Body of pancreas (tissue), 4 donors: ENCODE data around the gene TRPM3.

ENCODE experiments used
- CTCF ChIP-seq, 7 experiments: fragments of 450-650 bp in 4 of 7; fragments of 200-600 bp in 3 of 7; sonication (generic) in 3 of 7; IDR thresholded peaks; one replicate each; pipeline ENCODE4 v1.5.1; 2016 to 2019; ENCODE audit warnings: antibody characterized with exemption in 7 of 7
- POLR2A ChIP-seq, 3 donors: fragments of 450-650 bp; IDR thresholded peaks; one replicate each; pipeline ENCODE4 v1.6.1; 2016; ENCODE audit warnings: antibody characterized with exemption in 3 of 3, mild to moderate bottlenecking in 2 of 3

- TF ChIP-seq POLR2A (IDR thresholded peaks at IDR 0.05) (no peak), CTCF (IDR thresholded peaks at IDR 0.05) (no peak)
These were observed 171.2 kb downstream of the TRPM3 start for GRCh38 chr9:70950270-70950669.
